NCI-H187 treated with DMSO at 0.1 percent for 48 hours (cell line): ENCODE data around the gene STARD13.
A peak's percentile ranks its signal among the peaks of the same experiment; 100 is the strongest.

Experiments
- DNase-seq: peaks from one replicate; lab custom pipeline; 2025; lab: John Stamatoyannopoulos, UW

STARD13 gene

DNA sequence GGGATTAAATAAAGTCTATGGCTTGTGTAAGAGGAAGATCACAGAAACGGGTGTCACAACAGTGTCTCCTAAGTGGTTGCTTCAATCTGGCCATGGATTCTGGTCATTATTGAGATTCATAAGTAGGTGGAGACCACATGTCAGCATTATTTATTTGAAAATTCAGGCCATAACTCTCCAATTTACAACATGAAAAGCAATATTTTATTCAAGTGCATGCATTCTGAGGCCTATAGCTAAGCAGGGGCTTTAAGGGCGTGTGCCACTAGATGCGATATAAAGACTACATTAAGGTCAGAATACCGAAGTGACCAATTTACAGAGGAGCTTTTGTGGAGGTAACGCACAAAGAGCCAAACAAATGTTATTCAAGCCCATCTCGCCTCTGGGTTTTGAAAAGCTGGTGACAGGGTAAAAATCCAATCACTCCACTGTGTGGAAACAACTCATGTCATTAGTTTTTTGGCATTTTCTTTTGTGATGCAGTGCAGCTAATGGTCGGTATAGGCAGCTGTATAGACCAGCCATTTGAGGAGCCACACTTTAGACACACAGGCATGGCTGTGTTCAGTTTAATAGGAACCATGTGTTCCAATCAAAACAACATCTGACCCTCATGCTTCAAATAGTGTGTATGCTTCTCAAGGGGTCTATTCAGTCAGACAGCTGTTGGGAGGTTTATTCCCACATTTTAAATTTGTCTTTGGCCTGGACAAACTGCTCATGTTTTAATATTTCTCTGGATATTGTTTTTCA is 145.6 kb downstream of the STARD13 start:
- DNase-seq, result no peak

DNA sequence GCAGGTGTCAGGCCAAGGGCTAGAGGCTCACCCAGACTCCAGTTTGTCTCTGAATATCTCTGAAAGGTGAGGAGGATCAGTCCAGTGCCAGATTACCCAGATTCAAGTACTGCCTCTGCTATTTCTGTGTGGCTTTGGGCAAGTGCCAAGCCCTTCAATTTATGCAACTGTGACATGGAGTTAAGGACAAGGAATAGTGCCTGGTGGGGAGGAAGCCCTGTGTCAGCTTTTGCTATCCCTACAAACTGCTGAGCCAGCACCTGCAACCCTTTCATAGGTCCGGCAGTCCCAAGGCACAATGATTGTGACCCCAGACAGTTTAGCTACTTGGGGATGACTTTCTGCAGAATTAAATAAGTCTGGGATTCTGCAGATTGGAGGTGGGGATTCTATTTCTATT is 146.4 kb downstream of the STARD13 start:
- no peak for DNase-seq

DNA sequence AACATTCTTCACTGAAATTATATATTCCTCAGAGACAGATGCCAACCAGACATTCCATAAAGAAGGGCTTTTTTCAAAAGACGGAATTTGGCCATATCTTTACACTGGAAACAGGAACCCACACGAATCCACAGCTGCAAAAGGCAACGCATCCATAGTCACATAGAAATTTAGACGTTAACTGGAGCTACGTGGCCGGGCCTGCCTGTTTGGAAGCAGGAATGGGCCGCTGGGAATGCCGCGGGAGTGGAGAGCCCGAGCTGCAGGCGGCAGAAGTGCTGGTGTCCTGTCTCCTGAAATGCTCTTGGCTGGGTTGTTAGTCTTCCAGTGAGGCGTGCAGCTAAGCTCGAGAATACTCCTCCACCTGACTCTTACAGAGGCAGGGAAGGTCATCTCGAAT is 147.1 kb downstream of the STARD13 start:
- DNase-seq, result peak; percentile 24

DNA sequence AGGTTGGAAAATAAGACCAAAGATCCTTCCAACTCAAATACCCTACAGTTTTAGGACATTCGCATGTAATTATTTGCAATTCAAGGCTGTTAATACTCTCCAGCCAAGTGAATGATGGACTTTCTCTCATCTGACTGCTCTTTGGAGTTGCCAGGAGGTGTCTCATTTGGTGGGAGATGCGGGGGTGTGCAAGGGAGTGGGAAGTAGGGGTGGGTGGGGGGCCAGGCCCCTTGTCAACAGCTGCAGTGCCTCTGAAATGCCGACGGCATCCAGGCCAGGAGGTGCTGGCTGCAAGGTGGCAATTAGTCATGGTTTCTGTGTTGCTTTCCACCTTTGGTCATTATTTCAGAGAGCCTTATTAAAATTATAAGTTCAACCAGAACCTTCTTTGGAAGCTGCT is 147.8 kb downstream of the STARD13 start:
- no peak for DNase-seq

DNA sequence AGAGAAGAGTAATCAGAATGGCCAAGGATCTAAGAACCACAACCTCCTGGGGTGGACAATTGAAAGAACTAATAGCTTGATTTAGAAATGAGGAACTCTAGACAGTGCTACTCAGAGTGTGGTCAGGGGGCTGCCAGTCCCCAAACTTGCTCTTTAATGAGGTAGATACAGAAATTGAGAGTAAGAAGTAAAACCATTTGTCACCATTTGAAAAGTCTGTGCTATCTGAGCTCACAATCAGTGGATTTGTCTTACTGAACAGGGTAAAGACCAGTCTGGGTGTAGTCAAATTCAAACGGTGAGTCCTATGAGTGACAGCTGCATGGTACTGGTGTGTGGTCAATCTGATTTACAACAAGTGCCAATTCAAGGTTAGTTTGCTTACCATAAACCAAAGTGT is 150.5 kb downstream of the STARD13 start:
- no peak for DNase-seq

DNA sequence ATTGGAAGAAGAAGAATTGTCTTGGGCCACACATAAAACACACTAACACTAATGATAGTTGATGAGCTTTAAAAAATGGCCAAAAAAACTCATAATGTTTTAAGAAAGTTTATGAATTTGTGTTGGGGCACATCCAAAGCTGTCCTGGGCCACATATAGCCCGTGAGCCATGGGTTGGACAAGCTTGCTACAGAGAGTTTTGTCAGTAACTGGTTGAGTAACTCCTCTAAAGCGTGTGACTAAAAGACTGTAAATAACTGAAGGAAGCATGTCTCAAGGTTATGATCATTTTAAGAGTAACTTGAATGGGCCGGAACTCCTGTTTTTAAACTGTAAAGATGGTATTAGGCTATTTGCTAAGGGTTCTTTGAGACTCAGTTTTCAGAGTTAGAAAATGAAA is 151.3 kb downstream of the STARD13 start:
- no peak for DNase-seq

DNA sequence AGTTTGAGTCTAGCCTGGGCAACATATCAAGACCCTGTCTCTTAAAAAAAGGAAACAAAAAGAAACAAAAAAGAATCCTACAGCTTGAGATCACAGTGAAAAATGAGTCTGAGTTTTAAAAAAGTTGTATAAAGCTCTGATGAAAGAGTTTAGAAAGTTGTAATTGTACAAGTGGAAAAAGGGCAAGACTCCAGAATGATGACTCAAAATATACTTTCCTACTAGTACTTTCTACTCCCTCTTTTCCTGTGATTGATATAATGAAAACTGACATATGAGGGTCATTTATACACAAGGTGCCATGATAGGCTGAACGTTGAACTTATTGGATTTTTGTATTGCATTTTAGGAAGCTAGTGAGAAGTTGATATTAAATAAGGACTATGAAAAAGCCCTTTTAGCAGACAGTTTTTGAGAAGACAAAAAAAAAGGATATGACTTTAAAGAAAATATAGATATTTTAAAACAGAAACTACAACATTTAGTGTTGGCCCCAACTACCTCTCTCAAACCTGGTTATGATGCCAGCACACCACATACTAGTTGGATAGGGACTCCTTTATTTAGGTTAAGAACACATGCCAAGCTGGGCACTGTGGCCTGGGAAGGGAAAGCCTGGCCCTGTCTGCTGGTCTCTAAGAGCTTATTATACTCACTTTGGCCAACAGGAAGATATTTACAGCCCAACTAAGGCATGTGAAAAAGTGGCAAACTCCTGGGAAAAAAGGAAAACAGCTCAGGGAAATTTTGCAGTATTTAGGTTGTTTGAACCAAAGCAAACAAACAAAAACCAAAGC is 152.7 kb downstream of the STARD13 start:
- DNase-seq, result no peak

DNA sequence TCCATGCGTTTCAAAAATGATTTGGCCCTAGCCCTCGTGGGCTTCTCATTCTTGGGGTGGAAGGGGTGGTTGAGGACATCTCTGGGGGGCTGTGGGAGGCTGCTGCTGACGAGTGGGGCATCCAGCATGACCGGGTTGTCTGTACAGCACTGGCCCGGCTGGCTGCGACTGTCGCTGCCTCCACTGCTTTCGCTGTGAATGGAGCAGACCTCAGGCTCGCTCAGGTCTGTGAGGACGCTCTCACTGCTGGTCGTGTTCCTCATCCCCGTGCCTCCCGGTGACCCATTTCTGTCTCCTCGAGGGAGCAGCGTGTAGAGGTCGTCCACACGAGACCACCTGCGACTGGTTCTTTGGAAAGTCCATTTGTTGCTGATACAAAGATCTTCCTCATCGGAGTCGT is 155.7 kb downstream of the STARD13 start:
- DNase-seq, result no peak

DNA sequence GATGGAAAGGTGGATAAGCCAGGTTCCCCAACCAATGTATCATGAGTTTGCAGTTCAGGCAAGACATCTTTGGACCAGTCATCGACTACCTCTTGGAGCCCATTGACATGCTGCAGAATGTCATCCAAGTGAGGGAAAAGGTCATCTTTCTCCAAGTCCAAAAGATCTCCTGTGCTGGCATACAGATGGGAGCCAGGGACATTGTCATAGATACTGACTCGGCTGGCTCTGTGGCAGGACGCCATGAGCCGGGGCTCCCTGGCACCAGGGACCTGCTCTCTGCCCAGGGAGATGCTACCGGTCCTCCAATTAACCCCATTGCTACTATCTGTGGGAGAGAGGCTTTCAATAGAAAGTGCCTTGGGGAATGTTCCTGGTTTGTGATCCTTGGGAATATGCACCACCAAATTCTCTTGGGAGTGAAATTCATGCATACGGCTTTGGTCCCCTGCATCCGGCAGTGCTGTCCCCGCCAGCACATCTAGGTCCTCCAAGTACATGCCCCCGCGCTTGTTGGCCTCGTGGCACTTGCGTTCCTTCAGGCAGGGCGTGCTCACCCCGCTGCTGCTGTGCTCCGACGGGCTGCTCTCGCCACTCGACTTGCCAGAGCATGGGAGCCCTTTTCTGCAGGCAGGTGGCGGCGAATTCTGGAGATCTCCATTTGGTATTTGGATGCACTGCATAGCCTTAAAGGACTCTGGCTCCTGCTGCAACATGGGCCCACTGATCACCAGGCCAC is 156.3 kb downstream of the STARD13 start:
- DNase-seq, result no peak

DNA sequence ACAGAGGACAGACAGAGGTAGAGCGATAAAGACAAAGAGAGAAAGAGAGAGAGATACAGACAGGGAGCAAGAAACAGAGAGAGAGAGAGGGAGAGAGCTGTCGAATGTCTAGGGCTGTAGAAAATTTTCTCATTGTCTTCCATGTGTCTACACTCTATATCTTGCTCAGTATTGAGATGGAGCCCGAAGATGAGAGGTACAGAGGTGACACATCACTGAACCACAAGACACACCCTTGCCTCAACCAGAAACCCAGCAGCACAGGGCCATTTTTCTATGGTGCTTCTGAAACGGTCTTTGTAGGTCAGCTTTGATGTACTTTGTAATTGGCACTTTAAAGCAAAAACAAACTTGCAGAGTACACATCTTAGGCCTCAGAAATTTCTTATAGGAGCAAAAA is 157.4 kb downstream of the STARD13 start:
- no peak for DNase-seq

DNA sequence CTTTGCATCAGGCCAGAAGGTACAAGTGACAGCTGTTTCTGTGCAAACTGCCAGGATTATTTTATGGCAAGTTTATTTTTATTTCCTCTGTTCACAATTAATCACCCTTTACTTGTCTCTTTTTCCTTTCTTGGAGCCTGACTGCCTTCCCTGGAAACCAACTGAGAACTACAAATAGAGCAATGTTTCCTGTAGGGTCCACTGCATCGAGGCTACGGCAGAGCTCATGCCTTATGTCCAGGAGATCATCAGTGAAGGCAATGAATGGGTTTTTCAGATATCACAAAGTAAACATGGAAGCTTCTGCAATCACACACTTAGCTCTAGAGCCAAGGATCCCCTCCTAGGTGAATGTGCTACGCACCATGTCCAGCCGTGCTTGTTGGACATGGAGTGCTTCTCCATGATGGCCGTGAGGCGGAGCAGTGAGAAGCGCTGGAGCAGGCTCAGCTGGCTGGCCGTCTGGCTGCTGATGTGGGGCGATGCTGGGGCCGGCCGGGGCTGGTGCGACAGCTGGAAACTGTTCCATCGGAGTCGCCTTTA is 158.5 kb downstream of the STARD13 start:
- DNase-seq, result no peak

DNA sequence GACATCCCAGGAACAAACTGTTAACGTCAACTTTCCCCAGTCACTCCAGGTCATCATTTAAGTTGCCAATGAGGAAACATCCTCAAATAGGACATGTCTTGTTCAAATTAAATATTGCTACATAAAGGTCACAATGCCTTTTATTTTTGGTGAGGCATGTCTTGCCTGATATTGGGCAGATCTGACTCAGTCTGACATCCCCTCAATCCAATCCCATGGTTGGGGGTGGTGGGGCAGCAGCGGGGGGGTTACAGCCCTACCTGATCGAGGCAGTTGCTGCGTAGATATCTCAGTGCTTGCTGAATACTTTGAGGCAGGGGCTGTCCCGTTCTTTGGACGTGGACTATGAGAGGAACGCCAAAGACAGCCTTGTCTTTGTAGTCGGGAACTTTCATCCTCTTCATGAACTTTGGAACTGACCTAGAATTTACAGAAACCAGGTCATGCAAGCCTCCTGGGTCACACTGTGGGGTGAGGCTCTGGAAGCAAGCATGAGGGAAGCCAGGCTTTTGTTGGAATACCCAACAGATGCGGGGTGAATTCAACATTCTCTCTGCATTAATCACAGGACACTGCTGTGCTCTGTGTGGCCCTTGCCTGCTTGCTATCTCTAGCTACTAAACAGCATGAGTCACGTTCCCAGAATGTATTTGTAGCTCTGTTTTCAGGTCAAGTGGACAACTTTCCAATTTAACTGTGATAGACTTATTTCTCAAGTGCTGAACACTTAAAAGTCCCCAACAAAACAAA is 159.6 kb downstream of the STARD13 start:
- no peak for DNase-seq

DNA sequence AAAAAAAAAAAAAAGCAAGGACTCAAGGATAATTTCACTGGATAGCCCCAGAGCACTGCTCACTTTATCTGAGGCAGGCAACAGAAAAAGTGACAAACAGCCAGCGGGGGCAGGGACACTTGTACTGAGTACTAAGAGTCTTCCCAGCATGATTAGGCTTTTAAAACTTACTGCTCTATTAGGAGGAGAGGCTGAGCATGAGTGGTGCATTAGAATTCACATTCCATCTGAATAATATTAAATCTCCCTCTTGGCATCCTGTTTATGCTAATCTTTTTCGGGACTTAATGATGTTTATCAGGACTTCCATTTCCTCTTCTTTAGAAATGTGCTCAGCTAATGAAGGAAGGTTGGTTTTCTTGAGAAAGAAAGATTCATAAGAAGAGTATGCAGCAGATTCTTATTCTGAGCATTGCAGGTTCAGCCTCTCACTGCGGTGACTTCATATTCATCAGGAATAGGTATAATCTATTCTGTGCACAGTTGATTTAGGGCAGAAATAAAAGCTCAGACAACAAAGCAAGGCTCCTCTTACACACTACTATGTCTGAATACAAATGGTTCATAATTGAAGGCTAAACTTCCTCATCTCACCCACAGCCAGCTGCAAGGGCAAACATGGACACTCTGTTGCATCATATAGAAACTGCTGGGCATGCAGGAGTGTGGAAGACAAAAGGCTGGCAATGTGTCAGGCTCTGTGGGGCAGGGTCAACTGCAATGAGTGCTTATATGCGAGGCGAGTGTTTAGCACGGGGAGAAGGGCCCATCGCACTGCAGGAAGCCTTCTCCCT is 162.3 kb downstream of the STARD13 start:
- no peak for DNase-seq

DNA sequence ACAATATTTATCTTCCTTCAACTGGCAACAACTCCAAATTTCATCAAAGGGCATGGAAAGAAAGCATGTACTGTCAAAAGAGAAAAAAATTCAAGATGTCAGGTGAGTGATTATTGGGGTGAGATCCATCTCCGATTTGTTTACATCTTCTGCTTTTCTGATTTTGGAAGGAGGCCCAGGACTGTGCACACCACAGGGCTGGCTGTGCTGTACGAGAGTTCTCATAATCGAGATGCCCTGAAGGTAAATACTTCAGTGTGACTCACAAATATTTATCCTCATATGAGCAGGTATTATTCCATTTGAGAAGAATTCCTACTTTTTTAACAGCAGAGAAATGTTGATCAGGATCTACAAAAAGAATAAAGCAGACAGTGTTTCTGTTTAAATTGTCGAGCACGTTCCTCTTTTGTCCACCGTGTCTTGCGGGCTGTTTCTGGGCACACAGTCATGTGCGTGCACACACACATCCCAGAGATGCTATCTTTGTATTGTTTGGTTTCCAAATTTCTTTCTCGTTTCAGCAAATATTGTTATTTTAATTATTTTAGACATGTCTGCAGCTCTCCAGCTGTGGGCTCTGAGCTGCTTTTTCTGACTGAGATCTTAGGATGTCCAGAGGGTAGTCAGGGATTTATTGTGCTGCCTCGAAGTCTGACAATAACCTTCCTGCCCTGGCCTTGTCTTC is 165.6 kb downstream of the STARD13 start:
- no peak for DNase-seq

DNA sequence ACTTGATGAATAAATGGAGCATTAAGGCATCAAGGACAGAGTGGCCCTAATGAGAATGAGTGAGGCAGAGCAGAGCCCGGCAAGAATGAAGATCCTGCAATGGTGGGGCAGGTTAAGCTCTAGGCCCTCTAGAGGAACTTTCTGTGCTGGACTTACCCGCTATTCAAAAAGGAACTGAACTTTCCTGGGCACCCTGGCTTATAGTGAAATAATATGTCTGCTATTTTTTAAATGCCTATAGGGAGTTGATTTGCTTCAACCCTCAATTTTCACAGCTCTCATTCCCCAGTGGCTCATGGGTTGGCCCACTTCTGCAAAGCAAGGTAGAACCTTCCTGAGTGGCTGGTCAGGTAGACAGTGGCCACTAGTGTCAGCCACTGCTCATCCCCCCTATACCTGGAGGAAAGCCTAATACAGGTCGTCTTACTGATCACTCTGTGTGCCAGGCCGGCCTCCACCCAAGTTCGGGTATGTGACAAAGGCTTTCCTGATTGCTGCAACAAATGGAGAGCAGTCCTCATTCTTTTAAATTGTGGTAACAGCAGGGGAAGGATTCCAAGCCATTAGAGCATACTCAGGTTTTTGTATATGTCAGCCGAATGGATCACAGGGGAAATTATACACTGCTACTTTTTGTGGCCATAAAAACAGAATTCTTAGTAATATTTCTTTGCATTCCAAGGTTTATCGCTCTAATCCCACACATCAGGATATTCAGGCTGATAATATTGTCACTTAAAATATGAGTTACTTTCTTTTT is 166.4 kb downstream of the STARD13 start:
- DNase-seq, result no peak

DNA sequence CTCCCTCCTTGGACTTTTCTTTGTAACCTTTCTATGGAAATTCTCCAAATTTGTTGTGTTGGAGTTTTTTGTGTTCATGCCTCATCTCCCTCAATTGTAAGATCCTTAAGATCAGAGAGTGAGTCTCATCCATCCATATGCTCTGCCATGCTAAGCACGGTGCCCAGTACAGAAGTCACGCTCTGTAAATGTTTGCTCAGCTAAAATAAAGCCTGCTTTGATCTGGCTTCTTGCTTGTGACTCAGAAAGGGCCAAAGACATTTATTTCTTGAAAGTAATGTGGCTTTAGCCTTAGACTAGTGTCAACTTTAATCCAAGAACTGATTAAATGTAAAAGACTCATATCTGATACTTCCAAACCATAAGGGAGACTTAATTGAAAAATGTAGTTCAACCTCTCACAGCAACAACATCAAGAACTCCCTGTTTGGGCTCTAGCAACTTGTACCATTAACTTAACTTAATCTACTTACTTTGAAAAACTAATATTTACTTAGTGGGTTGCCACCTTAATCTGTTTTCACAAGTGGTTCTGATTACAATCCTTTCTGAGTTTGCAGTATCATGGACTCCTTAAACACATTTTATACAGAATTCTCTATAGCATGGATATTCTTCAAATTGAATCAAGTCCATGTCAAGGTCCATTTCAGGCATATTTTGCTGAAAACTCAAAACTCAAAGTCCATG is 169.1 kb downstream of the STARD13 start:
- no peak for DNase-seq

DNA sequence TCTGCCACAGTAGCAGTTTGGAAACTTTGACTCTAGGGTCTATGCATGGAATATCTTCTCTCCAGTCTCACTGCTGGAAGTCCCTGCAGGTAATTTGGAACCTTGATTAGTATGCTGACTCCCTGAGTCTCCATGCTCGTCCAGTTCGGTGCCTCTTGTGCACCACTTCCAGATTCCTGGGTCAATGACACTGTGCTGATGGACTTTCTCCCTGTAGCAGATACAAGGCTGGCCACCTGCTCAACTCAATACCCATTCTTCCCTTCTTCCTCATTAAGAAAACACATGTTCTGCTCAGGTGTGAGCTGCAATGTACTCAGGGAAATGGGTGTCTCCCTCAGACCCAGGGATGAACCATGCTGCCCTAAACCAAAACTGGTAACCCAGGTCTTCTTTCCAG is 170.3 kb downstream of the STARD13 start:
- DNase-seq, result no peak

DNA sequence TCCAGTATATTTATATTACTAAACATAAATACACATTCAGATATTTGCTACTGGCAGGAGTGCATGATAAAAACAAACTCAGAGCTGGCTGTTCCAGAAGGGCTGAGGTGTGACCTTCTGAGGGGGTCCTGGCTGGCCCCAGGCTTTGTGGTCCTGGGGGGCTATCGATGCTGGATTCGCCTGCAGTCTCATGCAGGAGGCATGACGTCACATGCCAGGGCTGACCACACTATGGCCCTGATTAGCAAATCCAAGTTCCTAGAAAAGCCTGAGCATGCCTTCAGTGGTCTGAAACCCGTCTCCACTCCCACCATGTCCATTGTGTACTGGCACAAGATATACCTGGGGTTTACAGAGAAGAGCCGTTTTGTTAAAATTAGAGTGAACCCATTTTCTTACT is 171.4 kb downstream of the STARD13 start:
- no peak for DNase-seq

DNA sequence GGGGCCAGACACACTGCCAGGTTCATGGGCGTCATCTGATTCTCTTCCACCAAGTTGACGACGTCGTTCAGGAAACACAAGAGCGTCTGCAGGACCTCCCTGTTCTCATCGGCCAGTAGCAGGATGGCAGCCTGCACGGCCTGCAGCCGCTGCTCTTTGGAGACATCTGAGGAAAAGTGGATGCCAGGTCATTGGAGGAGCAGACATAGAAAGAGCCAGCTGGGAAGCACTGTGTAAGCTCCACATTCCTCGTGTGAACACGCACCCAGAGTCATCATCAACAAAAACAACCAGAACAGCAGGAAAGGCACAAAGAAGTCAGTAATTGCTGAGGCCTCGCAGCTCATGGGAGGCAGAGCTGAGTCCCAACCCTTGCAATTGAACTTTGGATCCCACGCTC is 172.8 kb downstream of the STARD13 start:
- DNase-seq, result no peak
